HG03103 (cell line): ENCODE results near the gene WSCD2.
A peak's percentile ranks its signal among the peaks of the same experiment; 100 is the strongest.

Source experiments
- ATAC-seq: cut with Tn5 transposase; IDR thresholded peaks from one replicate; pipeline ENCODE4 v1.9.1; 2021; ENCODE audit warnings: low read depth; ENCODE audit not compliant: unreplicated experiment

Gene WSCD2

GRCh38 chr12:108289350-108290161 lies 160.5 kb downstream of the WSCD2 start:
- no peak for ATAC-seq

GRCh38 chr12:108295641-108296040 lies 166.6 kb downstream of the WSCD2 start:
- ATAC-seq = no peak

- ATAC-seq = no peak
These were observed 167.9 kb downstream of the WSCD2 start for GRCh38 chr12:108296945-108297344.

- no peak for ATAC-seq
These were observed 168.3 kb downstream of the WSCD2 start for GRCh38 chr12:108297424-108297823.

GRCh38 chr12:108297895-108298760 lies 169.0 kb downstream of the WSCD2 start:
- peak; percentile 82 for ATAC-seq

GRCh38 chr12:108298761-108299275 lies 169.7 kb downstream of the WSCD2 start:
- ATAC-seq = no peak

GRCh38 chr12:108299516-108299915 lies 170.4 kb downstream of the WSCD2 start:
- no peak for ATAC-seq
